Mucosa of descending colon (tissue), 3 donors: ENCODE measurements around the gene NDUFC1. TPM values are rescaled to one million over a fixed set of nuclear protein-coding genes. Genes with fewer than 3 reads are reported as not detected.

Source experiments
- ATAC-seq: fragments of 200-7000 bp; cut with Tn5 transposase; one replicate; pipeline ENCODE4 v1.9.1; 2020; ENCODE audit warnings: mild to moderate bottlenecking, moderate library complexity
- DNase-seq, 3 donors: peaks; one replicate each; pipeline ENCODE4 v3.0.0-alpha.2; 2020
- H3K36me3 ChIP-seq: fragments of 200-600 bp; one replicate; pipeline ENCODE4 v1.8.0; 2021; ENCODE audit warnings: low read depth, mild to moderate bottlenecking
- H3K4me1 ChIP-seq: fragments of 200-600 bp; one replicate; pipeline ENCODE4 v1.8.0; 2021; ENCODE audit warnings: low read depth, mild to moderate bottlenecking
- H3K4me3 ChIP-seq: fragments of 200-600 bp; one replicate; pipeline ENCODE4 v1.8.0; 2021; ENCODE audit warnings: mild to moderate bottlenecking
- H3K9me3 ChIP-seq: fragments of 200-600 bp; one replicate; pipeline ENCODE4 v1.8.0; 2021; ENCODE audit warnings: mild to moderate bottlenecking
- intact Hi-C, 2 donors: fragments of 100-400 bp; cut with DNase I in 1 of 2; cut with micrococcal nuclease in 1 of 2; formaldehyde crosslinking; loops; one replicate each; pipeline versions ENCODE4 v1.11.0 to v1.11.1; 2022; cut with DNase I, micrococcal nuclease
- total RNA-seq, 3 donors: library from RNA; stranded (reverse); fragmentation: NEBNext Ultra II Directional in 2 of 3; extraction: Animal tissue kit (Norgen Biotek cat#: 25700) in 2 of 3; gene quantifications; one replicate each; pipeline versions ENCODE4 v1.2.1 to v1.2.4, GENCODE V29; 2021 to 2023
- TF ChIP-seq, protein P1 (sequence below): fragments of 200-600 bp; IDR thresholded peaks from one replicate; pipeline ENCODE4 v1.8.0; 2022; ENCODE audit warnings: antibody characterized with exemption, mild to moderate bottlenecking
- donor health status: DM: no; HTN: no; CAD: no; lungs with moderate emphysema.
- donor health status: DM: no; HTN: no; CAD: no.
- donor health status: DM: no; HTN: yes; CAD: no.

NDUFC1 gene
- total RNA-seq, 3 donors from 2014 or later: 68.0 to 89.3 (median 85.8) TPM

DNA sequence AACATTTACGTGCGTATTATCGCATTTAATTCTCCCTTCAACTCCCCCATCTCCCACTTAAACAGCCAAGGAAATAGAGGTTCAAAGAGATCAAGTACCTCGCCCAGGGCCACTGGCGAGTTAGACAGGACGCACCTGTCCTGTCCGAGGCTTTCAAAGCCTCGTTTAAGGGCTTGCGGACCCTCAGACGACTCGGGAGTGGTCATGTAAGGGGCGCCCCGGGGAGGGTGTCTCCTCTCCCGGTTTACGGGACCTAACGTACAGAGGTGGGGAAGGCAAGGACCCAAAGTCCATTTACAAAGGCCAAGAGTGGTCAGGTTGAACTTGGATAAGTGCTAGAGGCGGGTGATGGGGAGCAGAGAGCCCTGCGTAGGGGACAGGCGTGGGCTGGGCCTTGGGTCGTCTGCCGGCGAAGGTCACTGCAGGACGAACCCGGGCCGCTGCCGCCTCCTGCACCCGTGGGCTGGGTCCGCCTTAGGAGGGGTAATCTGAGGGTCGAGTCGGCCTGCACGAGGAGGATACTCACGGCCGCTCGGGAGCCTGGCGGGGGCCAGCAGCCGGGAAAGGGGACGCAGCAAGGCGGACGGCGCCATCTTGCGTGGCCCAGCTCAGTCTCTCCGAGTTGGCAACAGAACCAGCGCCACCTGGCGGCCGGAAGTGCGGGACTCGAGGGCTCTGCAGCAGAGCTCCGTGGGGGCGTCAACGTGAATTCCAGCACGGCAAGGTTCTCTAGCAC lies 6.9 kb downstream of the NDUFC1 start:
- DNase-seq (peak; percentile 98 to 100 (median 98)), ATAC-seq (peak; percentile 98)
- TF ChIP-seq, protein P1, sequence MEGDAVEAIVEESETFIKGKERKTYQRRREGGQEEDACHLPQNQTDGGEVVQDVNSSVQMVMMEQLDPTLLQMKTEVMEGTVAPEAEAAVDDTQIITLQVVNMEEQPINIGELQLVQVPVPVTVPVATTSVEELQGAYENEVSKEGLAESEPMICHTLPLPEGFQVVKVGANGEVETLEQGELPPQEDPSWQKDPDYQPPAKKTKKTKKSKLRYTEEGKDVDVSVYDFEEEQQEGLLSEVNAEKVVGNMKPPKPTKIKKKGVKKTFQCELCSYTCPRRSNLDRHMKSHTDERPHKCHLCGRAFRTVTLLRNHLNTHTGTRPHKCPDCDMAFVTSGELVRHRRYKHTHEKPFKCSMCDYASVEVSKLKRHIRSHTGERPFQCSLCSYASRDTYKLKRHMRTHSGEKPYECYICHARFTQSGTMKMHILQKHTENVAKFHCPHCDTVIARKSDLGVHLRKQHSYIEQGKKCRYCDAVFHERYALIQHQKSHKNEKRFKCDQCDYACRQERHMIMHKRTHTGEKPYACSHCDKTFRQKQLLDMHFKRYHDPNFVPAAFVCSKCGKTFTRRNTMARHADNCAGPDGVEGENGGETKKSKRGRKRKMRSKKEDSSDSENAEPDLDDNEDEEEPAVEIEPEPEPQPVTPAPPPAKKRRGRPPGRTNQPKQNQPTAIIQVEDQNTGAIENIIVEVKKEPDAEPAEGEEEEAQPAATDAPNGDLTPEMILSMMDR: peak; percentile 97
- H3K9me3 ChIP-seq: no peaks in the 10 kb centered on the region
- intact Hi-C loops: no loop called here
- H3K36me3 ChIP-seq: peaks cover 11% of the 10 kb centered on the region
- peaks cover 20% of the 10 kb centered on the region for H3K4me1 ChIP-seq
- peak overlapping the region; percentile 80 for H3K4me3 ChIP-seq

DNA sequence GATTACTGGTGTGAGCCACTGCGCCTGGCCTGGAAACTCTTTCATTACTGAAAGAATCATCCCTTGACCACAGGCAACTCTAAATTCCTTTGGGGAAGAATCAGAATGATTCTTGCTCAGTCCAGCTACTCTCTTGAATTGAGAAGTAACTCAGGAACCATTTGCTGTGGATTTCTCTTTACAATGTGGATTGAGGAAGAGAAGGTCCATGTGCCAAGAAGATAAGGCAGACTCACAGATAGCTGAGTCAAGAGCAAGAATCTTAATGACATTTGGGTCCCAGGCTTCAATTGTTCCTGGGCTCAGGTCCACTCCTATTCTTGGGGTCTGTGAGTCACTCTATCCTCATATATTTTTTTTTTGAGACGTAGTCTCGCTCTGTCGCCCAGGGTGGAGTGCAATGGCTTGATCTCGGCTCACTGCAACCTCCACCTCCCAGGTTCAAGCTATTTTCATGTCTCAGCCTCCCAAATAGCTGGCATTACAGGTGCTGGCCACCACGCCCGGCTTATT lies 16.0 kb downstream of the NDUFC1 start:
- H3K36me3 ChIP-seq: peaks cover 6% of the 10 kb centered on the region
- H3K4me1 ChIP-seq: no peaks in the 10 kb centered on the region
- TF ChIP-seq, protein P1: no peak
- H3K9me3 ChIP-seq: no peaks in the 10 kb centered on the region
- intact Hi-C loops: no loop called here
- no peak overlapping the region for H3K4me3 ChIP-seq
- ATAC-seq: no peak
- DNase-seq: no peak

DNA sequence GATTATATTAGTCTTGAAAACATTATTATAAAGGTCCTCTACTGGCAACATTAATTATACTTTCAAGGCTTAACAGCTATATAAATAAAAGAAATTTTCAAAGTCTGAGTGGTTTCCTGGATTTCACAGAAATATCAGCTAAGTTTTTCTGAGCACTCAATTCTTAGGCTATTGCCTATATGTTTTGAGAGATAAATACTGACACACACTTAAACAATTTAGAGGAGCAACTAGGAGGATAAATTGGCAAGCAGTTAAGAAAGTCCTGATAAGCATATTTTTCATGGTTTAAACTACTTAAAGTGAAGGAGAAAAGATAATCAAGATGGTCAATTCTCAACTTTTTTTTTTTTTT lies 19.6 kb downstream of the NDUFC1 start:
- ATAC-seq (no peak), DNase-seq (no peak)
- TF ChIP-seq, protein P1: no peak
- no peaks in the 10 kb centered on the region for H3K36me3 ChIP-seq
- H3K4me1 ChIP-seq: peaks cover 13% of the 10 kb centered on the region
- intact Hi-C loops: no loop called here
- no peak overlapping the region for H3K4me3 ChIP-seq
- no peaks in the 10 kb centered on the region for H3K9me3 ChIP-seq

DNA sequence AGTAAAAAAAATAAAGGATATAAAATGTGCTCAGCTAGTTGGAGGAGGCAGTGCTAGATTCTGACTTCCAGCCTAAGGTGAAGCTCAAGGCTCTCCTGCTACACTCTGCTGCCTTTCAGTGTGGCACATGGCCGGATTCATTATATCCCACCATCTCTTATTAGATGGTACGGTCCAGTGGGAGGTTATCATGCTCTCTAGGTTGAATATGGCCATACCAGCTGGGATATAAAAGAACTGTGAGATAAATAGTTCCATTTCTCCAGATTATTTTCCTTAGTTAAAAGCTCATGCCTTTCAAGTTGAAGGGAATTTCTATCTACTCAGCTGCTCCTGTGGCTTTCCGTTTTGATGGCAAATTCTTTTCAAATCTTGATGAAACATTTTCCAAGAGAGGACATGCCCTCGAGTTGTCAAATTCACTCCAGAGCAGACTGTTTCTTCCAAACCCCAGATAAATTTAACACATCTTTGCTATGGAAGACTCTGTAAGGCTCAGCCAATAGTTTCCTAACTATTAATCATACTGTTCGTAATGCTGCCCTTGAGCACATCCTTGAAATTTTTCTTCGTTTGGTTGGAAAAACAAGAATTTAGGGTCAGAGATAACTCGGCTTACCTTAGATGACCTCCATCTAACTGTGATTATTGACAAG lies 20.1 kb downstream of the NDUFC1 start:
- no peak for ATAC-seq
- DNase-seq: no peak
- Histone ChIP-seq H3K4me1 (peaks cover 13% of the 10 kb centered on the region), H3K4me3 (no peak overlapping the region), H3K9me3 (no peaks in the 10 kb centered on the region), H3K36me3 (no peaks in the 10 kb centered on the region)
- intact Hi-C loops: no loop called here
- TF ChIP-seq, protein P1: no peak

DNA sequence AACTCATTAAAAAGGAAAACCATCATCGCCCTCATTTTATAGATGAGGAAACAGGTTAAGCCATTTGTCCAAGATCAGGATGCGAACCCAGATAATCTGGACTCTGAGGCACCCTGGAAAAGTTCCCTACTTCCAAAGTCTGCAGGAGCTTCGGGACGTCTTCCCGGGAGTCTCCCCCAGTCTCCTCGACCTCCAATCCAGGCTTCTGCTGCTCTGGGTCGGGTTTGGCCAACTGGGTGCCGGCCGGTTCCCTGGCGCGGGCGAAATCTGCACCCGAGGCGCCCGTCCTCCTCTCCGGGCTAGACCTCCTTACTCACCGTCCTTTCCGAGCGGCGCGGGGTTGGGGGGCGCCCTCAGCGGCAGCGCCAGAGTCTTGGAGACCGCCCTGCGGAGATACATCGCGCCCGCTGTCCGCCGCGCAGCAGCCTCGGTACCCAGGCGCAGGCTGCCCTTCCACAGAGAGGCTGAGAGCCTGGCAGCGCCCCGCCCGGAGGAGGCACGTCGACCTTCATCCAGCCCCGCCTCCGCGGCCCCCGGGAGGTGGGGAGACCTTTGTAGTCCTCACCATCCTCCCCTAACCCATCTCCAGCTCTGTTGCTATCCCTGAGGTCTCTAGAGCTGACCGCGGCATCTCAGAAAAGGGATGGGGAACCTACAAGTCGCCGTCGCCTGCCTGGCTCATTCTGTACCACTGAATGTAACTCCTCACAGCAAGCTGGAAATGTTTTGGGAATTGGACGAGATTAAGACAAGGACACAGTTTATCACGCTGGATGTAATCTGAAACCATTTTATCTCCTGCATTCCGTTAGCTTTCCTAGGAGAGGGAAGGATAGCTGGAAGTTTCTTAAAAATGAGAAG lies 22.3 kb downstream of the NDUFC1 start, which contains the start of gene MGARP:
MGARP (minus strand) TSS at position 466 of the 861 bp plus-strand sequence; CDS start at position 399, 67 bp downstream.
- TF ChIP-seq, protein P1: no peak
- DNase-seq (no peak), ATAC-seq (peak; percentile 55)
- H3K4me1 ChIP-seq: peaks cover 13% of the 10 kb centered on the region
- no peak within 1 kb of the TSS for H3K4me3 ChIP-seq
- H3K9me3 ChIP-seq: no peaks in the 10 kb centered on the region
- no peaks in the 10 kb centered on the region for H3K36me3 ChIP-seq
- intact Hi-C loops: no loop called here
